Left lung (tissue), 10 donors: Measurements from ENCODE around the gene PHF2. TPM values are rescaled to one million over a fixed set of nuclear protein-coding genes. Genes with fewer than 3 reads are reported as not detected.

Source experiments
- ATAC-seq: fragments of 200-7000 bp; cut with Tn5 transposase; one replicate; pipeline ENCODE4 v1.9.1; 2020; ENCODE audit warnings: moderate library complexity
- DNase-seq, 4 donors: peaks; one replicate each; pipeline ENCODE4 v3.0.0-alpha.2; 2013 to 2020
- H3K27ac ChIP-seq, 2 donors: fragments of 200-600 bp; sonication (generic) in 1 of 2; one replicate each; pipeline versions ENCODE4 v1.5.0 to v1.8.0; 2020 to 2021
- H3K27me3 ChIP-seq, 2 donors: fragments of 200-600 bp; sonication (generic) in 1 of 2; one replicate each; pipeline versions ENCODE4 v1.5.0 to v1.8.0; 2020 to 2021
- H3K36me3 ChIP-seq, 2 donors: fragments of 200-600 bp; sonication (generic) in 1 of 2; one replicate each; pipeline versions ENCODE4 v1.5.0 to v1.8.0; 2020 to 2021
- H3K4me1 ChIP-seq, 2 donors: fragments of 200-600 bp; one replicate each; pipeline ENCODE4 v1.8.0; 2021
- H3K4me3 ChIP-seq, 2 donors: fragments of 200-600 bp; sonication (generic) in 1 of 2; one replicate each; pipeline versions ENCODE4 v1.5.0 to v1.8.0; 2020 to 2021; ENCODE audit warnings: mild to moderate bottlenecking in 1 of 2
- H3K9me3 ChIP-seq, 2 donors: fragments of 200-600 bp; sonication (generic) in 1 of 2; one replicate each; pipeline versions ENCODE4 v1.5.0 to v1.8.0; 2020 to 2021
- CTCF ChIP-seq, 2 donors: fragments of 200-600 bp; sonication (generic) in 1 of 2; IDR thresholded peaks; one replicate each; pipeline versions ENCODE4 v1.5.0 to v1.8.0; 2021; ENCODE audit warnings: antibody characterized with exemption in 2 of 2
- intact Hi-C, 2 donors: fragments of 100-400 bp; cut with DNase I; formaldehyde crosslinking; loops; one replicate each; pipeline versions ENCODE4 v1.11.2 to v1.14.2; 2022
- polyA plus RNA-seq, 6 donors: library from polyadenylated mRNA; unstranded; fragments of 120-200 nt; gene quantifications; one replicate each; pipeline ENCODE4 v1.2.1, GENCODE V29; 2013; ENCODE audit not compliant: insufficient read length in 6 of 6
- total RNA-seq, 2 donors: library from RNA; stranded (reverse); fragmentation: NEBNext Ultra II Directional; extraction: Animal tissue kit (Norgen Biotek cat#: 25700); gene quantifications; one replicate each; pipeline ENCODE4 v1.2.1, GENCODE V29; 2021
- donor health status: DM: no; HTN: yes; CAD: no.
- donor health status: DM: no; HTN: no; CAD: no.

The PHF2 gene
- total and polyA plus RNA-seq, 8 donors: 29.1 to 53.7 (median 42.3) TPM

GRCh38 chr9:93613174-93613573, 36.8 kb downstream of the PHF2 start:
- H3K36me3 ChIP-seq: no peaks in the 10 kb centered on the region
- no peak for DNase-seq
- H3K4me3 ChIP-seq: no peak overlapping the region
- H3K27me3 ChIP-seq: no peaks in the 10 kb centered on the region
- H3K9me3 ChIP-seq: peaks cover 0 to 21% of the 10 kb centered on the region in 2 donors
- ATAC-seq: no peak
- TF ChIP-seq CTCF (IDR thresholded peaks at IDR 0.05): no peak
- H3K27ac ChIP-seq: no peak overlapping the region
- no peaks in the 10 kb centered on the region for H3K4me1 ChIP-seq
- intact Hi-C loops: no loop called here

- DNase-seq (no peak), ATAC-seq (no peak)
- Histone ChIP-seq H3K27ac (no peak overlapping the region), H3K9me3 (peaks cover 0 to 16% of the 10 kb centered on the region in 2 donors), H3K4me3 (no peak overlapping the region), H3K4me1 (no peaks in the 10 kb centered on the region), H3K36me3 (no peaks in the 10 kb centered on the region), H3K27me3 (no peaks in the 10 kb centered on the region)
- TF ChIP-seq CTCF (IDR thresholded peaks at IDR 0.05): no peak
- intact Hi-C loops: no loop called here
These were observed 37.4 kb downstream of the PHF2 start for GRCh38 chr9:93613791-93614190.

- Histone ChIP-seq H3K9me3 (peaks cover 0 to 5% of the 10 kb centered on the region in 2 donors), H3K27me3 (no peaks in the 10 kb centered on the region), H3K4me1 (peaks cover 0 to under 1% of the 10 kb centered on the region in 2 donors), H3K27ac (no peak overlapping the region), H3K36me3 (no peaks in the 10 kb centered on the region), H3K4me3 (no peak overlapping the region)
- ATAC-seq (no peak), DNase-seq (no peak)
- TF ChIP-seq CTCF (IDR thresholded peaks at IDR 0.05): no peak
- intact Hi-C loops: no loop called here
These were observed 38.6 kb downstream of the PHF2 start for GRCh38 chr9:93614830-93615468.

- peaks cover 0 to 7% of the 10 kb centered on the region in 2 donors for H3K4me1 ChIP-seq
- TF ChIP-seq CTCF (IDR thresholded peaks at IDR 0.05): no peak
- H3K27ac ChIP-seq: no peak overlapping the region
- no peak for DNase-seq
- no peaks in the 10 kb centered on the region for H3K36me3 ChIP-seq
- no peaks in the 10 kb centered on the region for H3K9me3 ChIP-seq
- H3K4me3 ChIP-seq: no peak overlapping the region
- no peak for ATAC-seq
- intact Hi-C loops: no loop called here
- H3K27me3 ChIP-seq: no peaks in the 10 kb centered on the region
These were observed 39.7 kb downstream of the PHF2 start for GRCh38 chr9:93616044-93616443.

GRCh38 chr9:93617273-93617672, 40.9 kb downstream of the PHF2 start:
- intact Hi-C loops: no loop called here
- TF ChIP-seq CTCF (IDR thresholded peaks at IDR 0.05): no peak
- ATAC-seq (no peak), DNase-seq (no peak)
- Histone ChIP-seq H3K4me1 (peaks cover 0 to 7% of the 10 kb centered on the region in 2 donors), H3K4me3 (no peak overlapping the region), H3K9me3 (no peaks in the 10 kb centered on the region), H3K27ac (no peak overlapping the region), H3K36me3 (no peaks in the 10 kb centered on the region), H3K27me3 (no peaks in the 10 kb centered on the region)
